ENCODE measurements around the gene LGMN.
"Not testable (repeated sequence)": the region's sequence is repeated elsewhere in the genome, so short reads cannot be mapped to it uniquely, and the experiment has no call there.

LGMN gene

GRCh38 chr14:92692822-92693226, 55.6 kb downstream of the LGMN start:
- DNase-seq: no peak

DNA sequence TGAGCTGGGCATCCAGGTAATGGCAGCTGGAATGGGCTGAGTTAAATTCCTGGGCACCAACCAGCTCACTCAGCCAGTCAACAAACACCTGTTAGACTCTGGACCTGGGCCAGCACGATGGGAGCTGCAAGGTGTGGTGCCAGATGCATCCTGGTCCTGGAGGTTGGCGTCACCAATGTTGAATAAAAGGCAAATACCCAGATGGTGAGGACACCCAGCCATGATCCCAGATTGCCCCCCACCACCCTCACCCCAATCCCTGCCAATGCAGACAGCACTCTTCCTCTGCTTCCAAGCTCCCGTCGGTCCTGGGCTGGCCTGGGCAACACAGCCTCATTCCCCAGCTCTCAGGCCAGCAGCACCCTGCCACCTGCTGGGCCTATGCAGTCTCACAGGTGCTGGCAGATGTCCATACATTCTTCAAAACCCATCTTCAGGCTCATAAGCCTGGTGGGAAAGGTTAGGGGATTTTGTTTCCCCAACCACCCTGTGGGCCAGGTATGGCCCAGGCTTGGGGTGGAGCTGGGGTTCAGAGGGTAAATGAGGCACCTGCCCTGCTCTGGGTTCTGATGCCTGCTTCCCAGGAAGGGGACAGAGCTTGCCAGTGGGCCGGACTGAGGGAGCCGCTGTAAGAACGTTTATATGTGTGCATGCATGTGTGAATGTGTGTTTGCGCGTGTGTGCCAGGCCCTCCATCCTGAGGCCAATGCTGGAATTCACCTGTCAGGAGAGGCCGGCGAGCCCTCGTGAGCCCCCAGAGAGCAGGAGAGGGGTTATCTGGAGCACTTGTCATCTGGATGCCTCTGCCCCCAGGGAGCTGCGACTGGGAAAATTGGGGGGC, 58.0 kb downstream of the LGMN start:
- no peak for DNase-seq

DNA sequence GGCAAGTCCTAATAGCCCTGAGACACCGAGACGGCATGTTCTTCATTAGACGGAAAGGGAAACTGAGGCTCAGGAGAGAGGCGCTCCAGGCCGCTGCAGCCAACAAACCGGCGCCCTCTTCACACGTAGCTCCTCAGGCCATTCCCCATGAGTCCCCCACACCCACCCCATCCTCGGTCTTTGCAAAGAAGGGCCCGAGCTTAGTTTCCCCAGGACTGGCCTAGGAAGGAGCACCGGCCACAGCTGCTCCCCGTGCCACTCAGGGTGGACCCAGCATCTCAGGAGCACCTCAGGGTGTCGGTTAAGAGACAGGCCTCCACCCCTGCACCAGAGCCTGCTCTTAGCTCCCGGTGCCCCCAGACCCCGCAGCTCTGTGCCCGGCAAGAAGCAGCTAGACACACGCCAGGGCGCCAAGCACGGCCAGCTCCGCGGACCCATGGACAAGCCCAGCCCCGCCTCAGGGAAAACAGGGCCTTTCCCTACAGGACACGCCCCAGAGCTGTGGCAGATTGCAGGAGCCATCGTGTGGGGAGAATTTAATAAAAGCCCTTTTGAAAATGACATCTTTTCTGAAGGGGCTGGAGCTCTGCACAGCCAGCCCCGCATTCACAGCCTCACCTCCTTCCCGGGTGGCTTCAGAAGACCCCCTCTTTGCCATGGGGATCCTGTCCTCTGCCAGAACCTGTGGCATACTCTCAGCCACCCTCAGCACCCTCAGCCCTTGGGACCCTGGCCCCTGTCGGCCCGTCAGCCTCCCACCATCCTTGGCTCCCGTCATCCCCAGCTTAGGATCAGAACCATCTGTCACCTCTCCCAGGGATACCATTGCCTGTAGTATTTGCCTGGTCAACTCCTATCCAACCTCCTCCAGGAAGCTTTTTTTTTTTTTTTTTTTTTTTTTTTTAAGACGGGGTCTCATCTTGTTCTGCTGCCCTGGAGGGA, 59.7 kb downstream of the LGMN start:
- peak; percentile 25 for DNase-seq

DNA sequence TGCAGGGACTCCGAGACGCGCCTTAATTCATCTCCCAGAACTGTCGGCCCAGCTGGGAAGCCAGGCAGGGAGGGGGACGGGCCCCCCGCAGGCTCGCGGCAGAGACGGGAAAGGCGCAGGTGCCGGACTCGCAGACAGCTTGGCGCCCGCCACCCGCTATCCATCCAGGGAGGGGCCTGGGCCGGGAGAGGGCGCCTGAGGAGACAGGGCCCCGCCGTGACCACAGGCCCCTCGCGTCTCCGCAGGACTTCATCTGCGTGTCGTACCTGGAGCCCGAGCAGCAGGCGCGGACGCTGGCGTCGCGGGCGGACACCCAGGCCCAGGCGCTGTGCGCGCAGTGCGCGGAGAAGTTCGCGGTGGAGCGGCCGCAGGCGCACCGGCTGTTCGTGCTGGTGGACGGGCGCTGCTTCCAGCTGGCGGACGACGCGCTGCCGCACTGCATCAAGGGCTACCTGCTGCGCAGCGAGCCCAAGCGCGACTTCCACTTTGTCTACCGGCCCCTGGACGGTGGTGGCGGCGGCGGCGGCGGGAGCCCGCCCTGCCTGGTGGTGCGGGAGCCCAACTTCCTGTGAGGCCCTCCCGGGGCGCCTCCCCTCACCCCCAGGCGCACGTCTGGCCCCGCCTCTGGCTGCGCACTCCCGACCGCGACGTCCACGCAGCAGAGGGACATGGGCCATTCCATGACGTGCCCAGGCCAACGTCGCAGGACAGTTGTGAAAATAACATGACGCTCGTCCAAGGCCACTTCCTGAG, 60.6 kb downstream of the LGMN start:
- DNase-seq: peak; percentile 47

- peak; percentile 72 for DNase-seq
Measured at GRCh38 chr14:92686900-92687427, 61.5 kb downstream of the LGMN start.

- DNase-seq: no peak
Measured at GRCh38 chr14:92686411-92686899, 62.0 kb downstream of the LGMN start.

DNA sequence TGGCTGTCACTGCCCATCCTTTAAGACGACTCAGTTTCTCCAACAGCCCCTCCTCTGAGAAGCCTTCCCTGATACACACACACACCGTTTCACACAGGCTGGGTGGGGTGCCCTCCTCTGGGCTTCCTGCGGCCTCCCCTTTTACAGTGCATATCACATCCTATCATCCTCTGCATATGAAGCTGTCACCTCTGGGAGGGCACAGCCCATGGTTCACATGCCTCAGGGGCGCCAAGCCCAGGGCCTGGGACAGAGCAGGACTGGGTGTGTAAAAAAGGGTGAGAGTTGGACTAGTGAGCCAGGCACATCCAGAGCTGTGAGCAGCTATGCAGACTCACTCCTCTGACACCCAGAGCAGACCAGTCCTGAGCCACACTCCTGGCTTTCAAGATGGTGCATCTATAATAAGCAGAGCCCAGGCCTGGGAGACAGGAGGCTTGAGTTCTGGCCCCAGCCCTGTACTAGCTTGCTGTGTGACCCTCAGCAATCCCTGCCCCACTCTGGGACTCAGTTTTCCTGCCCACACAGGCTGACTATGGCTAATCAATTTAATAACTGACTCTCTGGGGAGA, 62.6 kb downstream of the LGMN start:
- no peak for DNase-seq

- DNase-seq: no peak
Measured at GRCh38 chr14:92684801-92685560, 63.4 kb downstream of the LGMN start.

- DNase-seq: no peak
Measured at GRCh38 chr14:92683041-92683440, 65.4 kb downstream of the LGMN start.

- peak; percentile 26 for DNase-seq
Measured at GRCh38 chr14:92680781-92681650, 67.4 kb downstream of the LGMN start.

DNA sequence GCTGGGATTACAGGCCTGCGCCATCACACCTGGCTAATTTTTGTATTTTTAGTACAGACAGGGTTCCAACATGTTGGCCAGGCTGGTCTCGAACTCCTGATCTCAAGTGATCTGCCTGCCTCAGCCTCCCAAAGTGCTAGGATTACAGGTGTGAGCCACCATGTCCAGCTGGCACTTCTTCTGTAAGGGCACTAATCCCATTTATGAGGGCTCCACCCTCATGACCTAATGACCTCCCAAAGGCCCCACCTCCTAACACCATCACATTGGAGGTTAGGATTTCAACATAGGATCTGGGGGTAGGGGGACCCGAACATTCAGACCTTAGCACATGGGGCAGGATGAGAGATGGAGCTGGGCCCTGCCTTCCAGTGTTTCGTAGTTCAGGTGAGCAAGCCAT, 68.1 kb downstream of the LGMN start:
- not testable (repeated sequence) for DNase-seq

GRCh38 chr14:92679246-92679645, 69.2 kb downstream of the LGMN start:
- no peak for DNase-seq

DNA sequence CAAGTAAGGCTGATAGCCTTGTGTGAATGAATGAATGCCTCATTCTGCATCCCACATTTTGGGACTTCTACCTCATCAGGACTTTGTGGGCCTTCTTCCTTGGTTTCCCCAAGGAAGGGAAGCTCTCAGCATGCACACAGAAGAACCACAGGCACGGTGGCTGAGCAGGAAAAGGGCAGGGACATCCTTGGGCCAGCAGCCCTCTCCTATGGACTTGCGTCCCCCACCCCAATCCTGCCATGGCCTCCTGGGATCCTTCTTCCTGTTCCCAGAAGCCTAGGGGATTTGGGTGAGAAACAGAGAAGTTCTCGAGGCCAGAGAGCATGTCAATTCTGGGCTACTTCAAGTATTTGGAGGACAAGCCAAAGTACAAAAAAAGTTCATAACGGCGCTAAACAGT, 69.7 kb downstream of the LGMN start:
- no peak for DNase-seq

DNA sequence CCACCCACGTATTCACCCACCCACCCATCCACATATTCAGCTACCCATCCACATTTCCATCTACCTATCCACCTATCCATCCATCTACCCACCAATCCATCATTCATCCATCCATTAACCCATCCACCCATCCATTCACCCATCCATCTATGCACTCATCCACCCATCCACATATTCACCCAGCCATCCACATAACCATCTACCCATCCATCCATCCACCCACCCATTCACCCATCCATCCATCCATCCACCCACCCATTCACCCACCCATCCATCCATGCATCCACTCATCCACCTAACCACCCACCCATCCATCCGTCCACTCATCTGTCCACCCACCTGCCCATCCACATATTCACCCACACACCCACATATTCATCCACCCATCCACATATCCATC, 70.5 kb downstream of the LGMN start:
- no peak for DNase-seq

DNA sequence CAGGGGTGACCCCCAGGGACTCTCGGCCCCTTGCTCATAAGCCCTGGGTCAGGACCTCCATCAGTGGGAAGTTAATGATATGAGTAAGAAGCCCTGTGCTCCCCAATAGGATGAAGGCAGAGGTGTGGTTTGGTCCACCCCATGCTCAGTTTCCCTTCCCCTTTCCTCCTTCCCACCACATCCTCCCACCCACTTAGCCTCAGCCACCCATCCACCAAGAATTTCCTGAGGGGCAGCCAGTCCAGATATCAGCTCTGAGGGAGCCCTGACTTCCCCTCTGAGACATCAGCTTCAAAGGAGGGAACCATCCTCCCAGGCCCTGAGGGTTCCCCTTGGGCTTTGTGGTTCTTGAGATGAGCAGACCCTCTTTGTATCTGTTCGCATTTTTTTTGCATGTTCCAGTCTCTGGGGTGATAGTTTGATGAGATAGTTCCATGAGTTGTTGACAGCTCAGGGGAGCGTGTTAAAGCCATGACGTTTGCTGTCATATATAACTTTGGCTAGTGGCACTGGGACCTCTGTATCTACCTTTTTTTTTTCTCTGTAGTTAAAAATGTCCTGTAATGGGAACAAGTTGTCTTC, 71.2 kb downstream of the LGMN start:
- DNase-seq: no peak

DNA sequence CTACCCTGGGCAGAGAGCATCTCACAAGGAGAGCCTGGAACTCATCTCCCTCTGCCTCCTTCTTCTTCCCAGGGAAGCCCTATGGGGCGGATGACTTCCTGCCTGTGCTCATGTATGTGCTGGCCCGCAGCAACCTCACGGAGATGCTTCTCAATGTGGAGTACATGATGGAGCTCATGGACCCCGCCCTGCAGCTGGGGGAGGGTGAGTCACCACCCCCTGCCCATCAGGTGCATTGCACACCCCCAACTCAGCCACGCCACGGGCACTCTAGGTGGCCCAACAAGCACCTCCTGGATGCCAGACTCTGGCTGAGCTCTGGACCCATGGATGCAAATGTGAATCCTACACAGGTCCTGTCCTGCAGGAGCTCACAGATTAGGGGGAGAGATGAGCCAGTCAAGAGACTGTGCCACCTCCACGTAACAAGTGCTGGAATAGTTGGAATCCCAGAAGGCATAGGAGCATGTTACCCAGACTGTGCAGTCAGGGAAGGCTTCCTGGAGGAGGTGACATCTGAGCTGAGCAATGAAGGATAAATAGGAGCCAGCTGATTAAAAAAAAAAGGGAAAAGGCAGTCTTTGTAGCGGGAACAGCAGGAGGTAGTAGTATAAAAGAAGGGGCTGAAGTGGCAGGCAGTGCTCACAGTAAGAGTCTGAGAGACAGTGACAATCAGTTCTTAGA, 71.9 kb downstream of the LGMN start:
- no peak for DNase-seq

- no peak for DNase-seq
Measured at GRCh38 chr14:92675976-92676375, 72.5 kb downstream of the LGMN start.

DNA sequence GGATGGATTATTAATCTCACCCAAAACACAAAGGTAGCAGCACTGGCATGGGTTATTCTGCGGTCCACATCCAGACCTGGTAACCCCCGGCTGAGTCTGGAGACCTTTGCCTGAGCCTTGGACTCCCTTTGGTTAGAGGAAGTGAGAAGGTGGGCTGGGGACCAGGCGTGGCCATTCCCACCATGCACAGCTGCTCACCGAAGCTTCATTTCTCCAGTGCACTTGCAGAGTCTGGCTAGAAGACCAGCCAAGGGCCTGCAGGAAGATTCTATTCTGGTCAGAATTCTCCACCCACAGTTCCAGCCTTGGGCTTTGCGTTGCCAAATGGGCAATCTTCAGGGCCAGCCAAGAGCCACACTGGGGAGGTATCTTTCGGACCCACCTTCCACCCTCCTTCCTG, 73.0 kb downstream of the LGMN start:
- no peak for DNase-seq

GRCh38 chr14:92673601-92674150, 74.8 kb downstream of the LGMN start:
- no peak for DNase-seq

Measured in NCI-H2227 treated with DMSO at 0.1 percent for 48 hours (cell line).